RWPE2 (cell line): ENCODE results near the gene ZNF579.

Experiments used
- ATAC-seq: fragments of 200-7000 bp; cut with Tn5 transposase; 3 replicates; pipeline ENCODE4 v1.9.1; 2021; ENCODE audit warnings: low read depth
- DNase-seq: peaks from one replicate; pipeline ENCODE4 v3.0.0-alpha.2; 2020; ENCODE audit warnings: low spot score
- H3K27ac ChIP-seq: fragments of 450-650 bp; 2 replicates; pipeline ENCODE4 v1.5.1; 2017; ENCODE audit warnings: mild to moderate bottlenecking; ENCODE audit not compliant: poor library complexity, severe bottlenecking
- H3K27me3 ChIP-seq: fragments of 250-450 bp; sonication (Bioruptor Pico); 2 replicates; pipeline ENCODE4 v1.5.1; 2021; ENCODE audit warnings: mild to moderate bottlenecking, moderate library complexity; ENCODE audit not compliant: insufficient read depth, poor library complexity, severe bottlenecking
- H3K36me3 ChIP-seq: fragments of 250-450 bp; sonication (Bioruptor Pico); 2 replicates; pipeline ENCODE4 v1.5.1; 2020; ENCODE audit warnings: low read depth, mild to moderate bottlenecking, moderate library complexity
- H3K4me1 ChIP-seq: fragments of 250-450 bp; sonication (Bioruptor Pico); 2 replicates; pipeline ENCODE4 v1.5.1; 2021; ENCODE audit warnings: mild to moderate bottlenecking, moderate library complexity; ENCODE audit not compliant: insufficient read depth, poor library complexity, severe bottlenecking
- H3K4me3 ChIP-seq: fragments of 250-450 bp; sonication (Bioruptor Pico); 2 replicates; pipeline ENCODE4 v1.5.1; 2021; ENCODE audit warnings: mild to moderate bottlenecking, moderate library complexity; ENCODE audit not compliant: severe bottlenecking
- H3K9me3 ChIP-seq: fragments of 250-450 bp; sonication (Bioruptor Pico); 2 replicates; pipeline ENCODE4 v1.5.1; 2021; ENCODE audit warnings: mild to moderate bottlenecking, moderate library complexity; ENCODE audit not compliant: severe bottlenecking
- TF ChIP-seq, protein P1 (sequence below): fragments of 450-650 bp; IDR thresholded peaks from one replicate; pipeline ENCODE4 v1.5.1; 2017; ENCODE audit warnings: mild to moderate bottlenecking, moderate library complexity; ENCODE audit not compliant: poor library complexity, severe bottlenecking

The ZNF579 gene

DNA sequence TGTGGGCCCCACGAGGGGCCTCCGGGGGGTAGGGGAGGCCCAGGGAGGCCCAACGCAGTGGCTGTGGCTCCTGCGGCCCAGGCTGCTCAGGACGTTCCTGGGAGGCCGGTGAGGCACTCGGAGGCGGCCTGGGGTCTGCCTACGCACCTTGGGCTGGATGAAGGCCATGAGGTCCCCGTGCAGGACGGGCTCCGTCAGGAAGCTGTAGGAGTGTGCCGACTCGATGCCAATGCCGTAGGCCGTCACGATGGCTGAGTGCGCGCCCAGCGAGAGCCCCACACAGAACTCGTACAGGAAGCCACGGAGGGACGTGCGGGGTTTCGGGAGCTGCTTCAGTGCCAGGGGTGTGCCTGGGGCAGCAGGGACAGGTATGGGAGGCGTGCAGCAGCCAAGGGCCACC, 49.7 kb downstream of the ZNF579 start:
- ATAC-seq (no peak), DNase-seq (no peak)
- TF ChIP-seq, protein P1, sequence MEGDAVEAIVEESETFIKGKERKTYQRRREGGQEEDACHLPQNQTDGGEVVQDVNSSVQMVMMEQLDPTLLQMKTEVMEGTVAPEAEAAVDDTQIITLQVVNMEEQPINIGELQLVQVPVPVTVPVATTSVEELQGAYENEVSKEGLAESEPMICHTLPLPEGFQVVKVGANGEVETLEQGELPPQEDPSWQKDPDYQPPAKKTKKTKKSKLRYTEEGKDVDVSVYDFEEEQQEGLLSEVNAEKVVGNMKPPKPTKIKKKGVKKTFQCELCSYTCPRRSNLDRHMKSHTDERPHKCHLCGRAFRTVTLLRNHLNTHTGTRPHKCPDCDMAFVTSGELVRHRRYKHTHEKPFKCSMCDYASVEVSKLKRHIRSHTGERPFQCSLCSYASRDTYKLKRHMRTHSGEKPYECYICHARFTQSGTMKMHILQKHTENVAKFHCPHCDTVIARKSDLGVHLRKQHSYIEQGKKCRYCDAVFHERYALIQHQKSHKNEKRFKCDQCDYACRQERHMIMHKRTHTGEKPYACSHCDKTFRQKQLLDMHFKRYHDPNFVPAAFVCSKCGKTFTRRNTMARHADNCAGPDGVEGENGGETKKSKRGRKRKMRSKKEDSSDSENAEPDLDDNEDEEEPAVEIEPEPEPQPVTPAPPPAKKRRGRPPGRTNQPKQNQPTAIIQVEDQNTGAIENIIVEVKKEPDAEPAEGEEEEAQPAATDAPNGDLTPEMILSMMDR, result no peak
- Histone ChIP-seq H3K27ac (no peak overlapping the region), H3K9me3 (no peaks in the 10 kb centered on the region), H3K27me3 (no peaks in the 10 kb centered on the region), H3K4me3 (no peak overlapping the region), H3K4me1 (no peaks in the 10 kb centered on the region), H3K36me3 (no peaks in the 10 kb centered on the region)

DNA sequence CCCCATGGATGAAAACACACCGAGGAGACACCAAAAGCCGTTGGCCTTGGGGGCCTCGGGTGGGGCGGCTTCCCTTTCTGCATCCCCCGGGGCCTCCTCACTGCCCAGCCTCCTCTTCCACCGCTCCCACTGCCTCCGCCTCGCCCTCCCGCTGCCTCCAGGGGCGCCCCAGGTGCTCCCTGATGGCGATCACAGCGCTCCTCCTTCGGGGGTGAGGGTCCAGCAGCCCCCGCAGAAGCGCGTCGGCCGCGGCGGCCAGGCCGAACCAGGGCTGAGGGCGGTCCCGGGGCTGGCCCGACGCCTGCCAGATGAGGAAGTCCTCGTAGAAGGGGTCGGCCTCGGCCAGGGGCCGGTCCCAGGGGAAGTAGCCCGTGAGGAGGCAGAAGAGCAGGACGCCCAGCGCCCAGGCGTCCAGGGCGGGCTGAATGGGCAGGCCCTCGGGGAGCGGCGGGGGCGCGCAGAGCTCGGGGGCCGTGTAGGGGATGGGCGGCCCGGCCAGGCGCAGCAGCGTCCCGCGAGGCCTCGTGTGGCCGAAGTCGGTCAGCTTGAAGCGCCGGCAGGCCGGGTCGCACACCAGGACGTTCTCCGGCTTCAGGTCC, 50.9 kb downstream of the ZNF579 start:
- Histone ChIP-seq H3K9me3 (no peaks in the 10 kb centered on the region), H3K27me3 (no peaks in the 10 kb centered on the region), H3K36me3 (no peaks in the 10 kb centered on the region), H3K27ac (no peak overlapping the region), H3K4me3 (no peak overlapping the region), H3K4me1 (no peaks in the 10 kb centered on the region)
- ATAC-seq (no peak), DNase-seq (no peak)
- TF ChIP-seq, protein P1, result no peak

DNA sequence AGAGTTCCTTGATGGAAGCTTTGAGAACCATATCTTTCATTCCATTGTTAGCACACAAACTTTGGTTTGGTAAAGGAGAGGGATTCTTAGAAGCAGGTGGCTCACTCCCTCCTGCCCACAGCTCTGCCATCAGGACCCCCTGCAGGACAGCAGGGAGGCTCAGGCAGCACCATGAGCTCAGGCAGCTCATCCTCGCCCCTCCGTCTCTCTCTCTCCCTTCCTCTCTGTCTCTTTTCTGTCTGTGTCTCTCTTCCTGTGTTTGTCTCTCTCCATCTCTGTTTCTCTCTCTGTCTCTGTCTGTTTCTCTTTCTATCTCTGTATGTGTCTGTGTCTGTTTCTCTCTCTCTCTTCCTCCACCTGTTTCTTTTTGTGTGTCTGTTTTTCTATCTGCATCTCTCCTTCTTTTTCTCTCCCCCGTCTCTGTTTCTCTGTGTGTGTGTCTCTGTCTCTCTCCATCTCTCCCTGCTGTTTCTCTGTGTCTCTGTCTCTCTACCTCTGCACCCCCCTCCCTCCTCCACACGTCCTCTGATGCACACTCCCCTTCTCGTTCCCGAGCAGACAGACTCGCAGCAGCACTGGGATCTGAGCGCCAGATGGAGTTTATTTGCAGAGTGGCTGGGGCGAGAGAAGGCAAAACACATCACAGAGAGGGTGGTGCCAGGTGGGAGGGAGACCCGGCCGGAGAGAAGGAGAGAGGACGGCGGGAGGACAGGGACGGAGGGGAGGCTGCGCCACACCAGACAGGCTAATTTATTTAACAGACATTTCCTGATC, 52.4 kb downstream of the ZNF579 start:
- H3K27ac ChIP-seq, result no peak overlapping the region
- ATAC-seq (no peak), DNase-seq (no peak)
- H3K27me3 ChIP-seq, result no peaks in the 10 kb centered on the region
- H3K36me3 ChIP-seq, result no peaks in the 10 kb centered on the region
- H3K9me3 ChIP-seq, result no peaks in the 10 kb centered on the region
- TF ChIP-seq, protein P1, result no peak
- no peaks in the 10 kb centered on the region for H3K4me1 ChIP-seq
- no peak overlapping the region for H3K4me3 ChIP-seq

DNA sequence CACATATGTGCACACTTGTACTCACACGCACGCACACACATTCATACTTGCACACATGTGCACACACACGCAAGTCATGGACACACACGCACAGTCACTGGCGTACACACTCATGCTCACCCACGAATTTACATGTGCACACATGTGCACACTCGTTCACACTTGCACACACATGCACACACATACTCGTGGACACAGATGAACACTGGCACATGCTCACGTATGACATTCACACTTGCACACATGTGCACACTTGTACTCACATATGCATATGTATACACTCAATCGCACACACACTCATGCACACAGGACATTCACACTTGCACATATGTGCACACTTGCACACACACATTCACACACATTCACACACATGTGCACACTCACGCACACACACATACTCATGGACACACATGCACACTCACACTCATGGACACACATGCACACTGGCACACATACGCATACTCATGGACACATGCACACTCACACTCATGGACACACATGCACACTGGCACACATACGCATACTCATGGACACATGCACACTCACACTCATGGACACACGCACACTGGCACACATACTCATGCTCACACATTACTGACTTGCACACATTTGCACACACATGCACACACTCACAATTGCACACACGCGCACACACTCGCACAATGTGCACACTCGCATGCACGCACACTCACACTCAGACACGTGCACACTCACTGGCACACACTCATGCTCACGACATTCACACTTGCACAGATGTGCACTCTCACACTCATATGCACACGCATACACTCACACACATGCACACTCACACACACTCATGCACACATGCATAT, 53.2 kb downstream of the ZNF579 start:
- ATAC-seq, result no peak

More for the DNA sequence above, 53.2 kb downstream of the ZNF579 start:
- TF ChIP-seq, protein P1, result no peak
- Histone ChIP-seq H3K27me3 (no peaks in the 10 kb centered on the region), H3K27ac (no peak overlapping the region), H3K4me3 (no peak overlapping the region), H3K9me3 (no peaks in the 10 kb centered on the region), H3K36me3 (no peaks in the 10 kb centered on the region), H3K4me1 (no peaks in the 10 kb centered on the region)
- DNase-seq, result no peak
